Measurements from ENCODE around the gene SMG6. TPM values are rescaled to one million over a fixed set of nuclear protein-coding genes. Genes with fewer than 3 reads are reported as not detected.
A peak's percentile ranks its signal among the peaks of the same experiment; 100 is the strongest.

Gene SMG6
- total RNA-seq, 1 experiment from 2014 or later, result 33.8 TPM

DNA sequence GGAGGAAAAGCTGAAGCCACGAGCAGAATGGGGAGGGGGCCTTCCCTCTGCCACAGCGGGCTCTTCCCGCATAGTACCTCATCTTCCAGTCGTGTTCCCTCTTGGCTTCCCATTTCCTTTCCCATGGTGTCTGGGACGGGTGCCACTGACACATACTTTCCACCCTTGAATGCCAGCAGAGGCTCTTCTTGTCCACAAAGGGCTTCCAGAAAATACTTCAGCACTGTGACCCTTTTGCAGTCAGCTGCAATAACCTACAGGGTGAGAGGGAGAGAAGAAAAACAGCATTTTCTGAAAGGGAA is 218.0 kb downstream of the SMG6 start:
- ChIA-PET CTCF (no interaction called here), POLR2A (no interaction called here)
- Histone ChIP-seq H3K4me3 (ENCODE audit: low read depth, low read length) (no peak overlapping the region), H3K4me1 (peaks cover 37% of the 10 kb centered on the region), H3K9me3 (no peaks in the 10 kb centered on the region), H3K27me3 (replicated peaks; ENCODE audit: control insufficient read depth, insufficient read depth, low read length) (no peaks in the 10 kb centered on the region), H3K36me3 (ENCODE audit: control insufficient read depth, insufficient read depth, low read length) (0 out of 2 replicates have a peak, but pooled peaks cover 3% of the 10 kb centered on the region)
- DNase-seq, result no peak
- peaks cover 45% of the 10 kb centered on the region for H3K4me1 Mint-ChIP-seq (ENCODE audit: low read depth, unreplicated experiment)
- H3K27ac Mint-ChIP-seq (ENCODE audit: unreplicated experiment), result no peak overlapping the region
- TF ChIP-seq, protein P1, sequence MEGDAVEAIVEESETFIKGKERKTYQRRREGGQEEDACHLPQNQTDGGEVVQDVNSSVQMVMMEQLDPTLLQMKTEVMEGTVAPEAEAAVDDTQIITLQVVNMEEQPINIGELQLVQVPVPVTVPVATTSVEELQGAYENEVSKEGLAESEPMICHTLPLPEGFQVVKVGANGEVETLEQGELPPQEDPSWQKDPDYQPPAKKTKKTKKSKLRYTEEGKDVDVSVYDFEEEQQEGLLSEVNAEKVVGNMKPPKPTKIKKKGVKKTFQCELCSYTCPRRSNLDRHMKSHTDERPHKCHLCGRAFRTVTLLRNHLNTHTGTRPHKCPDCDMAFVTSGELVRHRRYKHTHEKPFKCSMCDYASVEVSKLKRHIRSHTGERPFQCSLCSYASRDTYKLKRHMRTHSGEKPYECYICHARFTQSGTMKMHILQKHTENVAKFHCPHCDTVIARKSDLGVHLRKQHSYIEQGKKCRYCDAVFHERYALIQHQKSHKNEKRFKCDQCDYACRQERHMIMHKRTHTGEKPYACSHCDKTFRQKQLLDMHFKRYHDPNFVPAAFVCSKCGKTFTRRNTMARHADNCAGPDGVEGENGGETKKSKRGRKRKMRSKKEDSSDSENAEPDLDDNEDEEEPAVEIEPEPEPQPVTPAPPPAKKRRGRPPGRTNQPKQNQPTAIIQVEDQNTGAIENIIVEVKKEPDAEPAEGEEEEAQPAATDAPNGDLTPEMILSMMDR (IDR thresholded peaks at IDR 0.05; ENCODE audit: insufficient read depth in 1 of 2, low read depth in 1 of 2, low read length in 1 of 2, severe bottlenecking in 1 of 2, unreplicated experiment in 1 of 2), result no peak
- H3K4me3 Mint-ChIP-seq (ENCODE audit: unreplicated experiment), result no peak overlapping the region
- peaks cover 4% of the 10 kb centered on the region for H3K36me3 Mint-ChIP-seq (ENCODE audit: insufficient read depth, unreplicated experiment)
- intact Hi-C loops (cut with micrococcal nuclease; ENCODE audit: unreplicated experiment), result no loop called here
- H3K9me3 Mint-ChIP-seq (ENCODE audit: unreplicated experiment), result no peaks in the 10 kb centered on the region
- H3K27me3 Mint-ChIP-seq (ENCODE audit: insufficient read depth, unreplicated experiment), result no peaks in the 10 kb centered on the region
- BruUV-seq (replicated peaks), result no TSS peak

DNA sequence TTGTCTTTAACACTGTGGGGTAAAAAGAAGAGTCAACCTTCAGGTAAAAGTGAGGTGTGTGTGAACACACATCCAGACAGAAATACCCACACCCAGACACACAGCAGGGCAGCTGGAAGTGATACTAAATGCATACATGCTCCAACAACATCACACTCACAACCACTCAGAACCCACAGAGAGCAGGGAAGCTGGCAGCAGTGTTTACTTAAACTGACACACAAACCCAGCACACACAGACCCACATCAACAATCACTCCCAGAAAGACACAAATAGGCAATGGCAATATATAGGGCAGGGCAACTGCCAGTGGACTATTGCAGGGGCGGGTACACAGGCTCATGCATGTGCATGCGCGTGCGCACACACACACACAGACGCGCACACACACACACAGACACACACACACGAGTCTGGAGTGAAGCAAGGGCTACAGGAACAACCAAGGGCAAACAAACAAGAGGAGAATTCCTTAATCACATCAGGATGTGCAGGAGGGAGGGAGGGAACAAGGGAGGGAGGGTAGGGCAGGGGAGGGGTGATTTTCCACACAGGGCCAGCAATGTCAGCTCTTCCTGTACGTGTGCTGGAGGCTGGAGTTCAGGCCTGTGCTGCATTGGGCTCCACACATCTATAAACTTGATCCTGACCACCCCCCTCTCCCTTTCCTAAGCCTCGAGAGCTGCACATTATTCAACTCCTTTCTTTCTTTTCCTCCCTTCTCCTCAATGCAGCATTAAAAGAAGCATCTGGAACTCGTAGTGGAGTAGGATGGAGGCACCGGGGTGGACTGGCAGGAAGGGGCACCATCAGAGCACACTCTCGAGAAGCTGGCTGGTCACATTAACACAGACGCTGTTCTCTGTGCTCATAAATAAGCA is 218.6 kb downstream of the SMG6 start:
- POLR2A ChIA-PET, result no interaction called here
- Mint-ChIP-seq H3K27ac (ENCODE audit: unreplicated experiment) (no peak overlapping the region), H3K27me3 (ENCODE audit: insufficient read depth, unreplicated experiment) (no peaks in the 10 kb centered on the region), H3K4me1 (ENCODE audit: low read depth, unreplicated experiment) (peaks cover 45% of the 10 kb centered on the region), H3K9me3 (ENCODE audit: unreplicated experiment) (no peaks in the 10 kb centered on the region), H3K36me3 (ENCODE audit: insufficient read depth, unreplicated experiment) (peaks cover 4% of the 10 kb centered on the region), H3K4me3 (ENCODE audit: unreplicated experiment) (no peak overlapping the region)
- no peak for DNase-seq
- BruUV-seq (replicated peaks), result no TSS peak
- H3K4me3 ChIP-seq (ENCODE audit: low read depth, low read length), result no peak overlapping the region
- H3K36me3 ChIP-seq (ENCODE audit: control insufficient read depth, insufficient read depth, low read length), result peaks cover 3% of the 10 kb centered on the region; the same call in 1 of the 2 replicates
- CTCF ChIA-PET, result interaction anchor here (1.2 kb wide), 1 partner anchor 160 kb away, joined by 5 read pairs; no protein-coding TSS in a partner anchor
- no peaks in the 10 kb centered on the region for H3K27me3 ChIP-seq (replicated peaks; ENCODE audit: control insufficient read depth, insufficient read depth, low read length)
- H3K9me3 ChIP-seq, result no peaks in the 10 kb centered on the region
- TF ChIP-seq, protein P1 (IDR thresholded peaks at IDR 0.05; ENCODE audit: insufficient read depth in 1 of 2, low read depth in 1 of 2, low read length in 1 of 2, severe bottlenecking in 1 of 2, unreplicated experiment in 1 of 2), result no peak
- peaks cover 37% of the 10 kb centered on the region for H3K4me1 ChIP-seq
- intact Hi-C loops (cut with micrococcal nuclease; ENCODE audit: unreplicated experiment), result no loop called here

DNA sequence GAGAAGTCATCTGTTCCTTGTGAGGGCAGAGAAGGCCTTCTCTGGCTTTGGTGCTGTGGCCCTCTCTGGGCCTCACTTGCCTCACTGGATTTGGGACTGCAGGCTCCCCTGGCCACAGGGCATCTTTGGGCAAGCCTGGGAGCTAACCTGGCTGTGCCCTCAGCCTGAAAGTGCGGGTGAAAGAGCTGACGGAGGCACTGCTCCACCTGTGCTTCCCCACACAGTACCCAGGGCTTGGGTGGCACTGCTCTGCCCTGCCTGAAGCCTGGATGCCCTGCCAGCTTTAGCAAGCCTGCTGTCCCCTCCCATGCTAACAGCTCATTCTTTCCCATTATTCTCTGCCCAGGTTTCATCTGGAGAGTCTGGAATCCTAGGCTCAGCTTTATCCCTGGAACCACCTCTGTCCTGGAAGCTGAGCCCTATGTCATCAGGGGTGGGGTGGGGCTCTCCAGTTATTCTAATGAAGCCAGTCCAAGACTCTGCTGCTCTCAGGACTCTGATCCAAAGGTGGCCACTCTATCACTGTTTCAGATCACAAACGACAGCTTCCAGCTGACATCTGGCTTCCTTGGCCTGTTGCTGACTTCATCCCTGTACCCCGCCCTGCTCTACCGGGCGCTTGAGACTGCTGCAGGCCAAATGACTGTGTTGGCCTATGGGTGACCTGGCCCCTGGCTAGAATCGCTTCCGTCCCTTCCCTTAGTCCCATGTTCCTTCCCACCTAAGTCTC is 219.4 kb downstream of the SMG6 start:
- POLR2A ChIA-PET, result no interaction called here

More for the DNA sequence above, 219.4 kb downstream of the SMG6 start:
- Mint-ChIP-seq H3K27me3 (ENCODE audit: insufficient read depth, unreplicated experiment) (no peaks in the 10 kb centered on the region), H3K36me3 (ENCODE audit: insufficient read depth, unreplicated experiment) (peaks cover 10% of the 10 kb centered on the region), H3K27ac (ENCODE audit: unreplicated experiment) (no peak overlapping the region), H3K4me3 (ENCODE audit: unreplicated experiment) (no peak overlapping the region), H3K4me1 (ENCODE audit: low read depth, unreplicated experiment) (peaks cover 39% of the 10 kb centered on the region), H3K9me3 (ENCODE audit: unreplicated experiment) (no peaks in the 10 kb centered on the region)
- peak; percentile 11 to 63 for DNase-seq
- CTCF ChIA-PET, result interaction anchor here (0.9 to 2.3 kb wide), 3 partner anchors 10 to 161 kb away, joined by 3 to 13 read pairs (median 5); partner anchors contain the start of gene HIC1
- Histone ChIP-seq H3K27me3 (replicated peaks; ENCODE audit: control insufficient read depth, insufficient read depth, low read length) (no peaks in the 10 kb centered on the region), H3K36me3 (ENCODE audit: control insufficient read depth, insufficient read depth, low read length) (peaks cover 3% of the 10 kb centered on the region; the same call in 1 of the 2 replicates), H3K9me3 (no peaks in the 10 kb centered on the region), H3K4me1 (peaks cover 37% of the 10 kb centered on the region), H3K4me3 (ENCODE audit: low read depth, low read length) (no peak overlapping the region)
- TF ChIP-seq, protein P1 (IDR thresholded peaks at IDR 0.05; ENCODE audit: insufficient read depth in 1 of 2, low read depth in 1 of 2, low read length in 1 of 2, severe bottlenecking in 1 of 2, unreplicated experiment in 1 of 2), result no peak
- intact Hi-C loops (cut with micrococcal nuclease; ENCODE audit: unreplicated experiment), result no loop called here
- BruUV-seq (replicated peaks), result no TSS peak
